ENCODE data around the gene CFAP100. TPM values are rescaled to one million over a fixed set of nuclear protein-coding genes. Genes with fewer than 3 reads are reported as not detected.

The CFAP100 gene
- total and polyA plus RNA-seq, 10 of the 15 experiments (the other 5 are each of a cell fraction or from before 2014, with no cell fraction given), result 0.04 to 0.27 TPM; not detected in 8

- ChIA-PET RAD21 (ENCODE audit: unreplicated experiment) (no interaction called here), SMC1A (ENCODE audit: uncharacterized antibody, unreplicated experiment) (interaction anchor here (0.8 kb wide), 1 partner anchor 45 kb away, joined by 3 read pairs; no protein-coding TSS in a partner anchor), CTCF (no interaction called here), POLR2A (no interaction called here)
- no peaks in the 10 kb centered on the region for H3K4me1 ChIP-seq (ENCODE audit: control insufficient read depth, insufficient read depth, low read length)
- no peaks in the 10 kb centered on the region for H3K36me3 ChIP-seq (ENCODE audit: control insufficient read depth in 2 of 2, insufficient read depth in 2 of 2, low read length in 1 of 2)
- H3K4me2 ChIP-seq (ENCODE audit: control insufficient read depth, insufficient read depth), result no peak overlapping the region
- no peak overlapping the region for H3K4me3 ChIP-seq
- TF ChIP-seq TCF3 (IDR thresholded peaks at IDR 0.05; ENCODE audit: borderline replicate concordance, insufficient read depth, low read depth, low read length), result no peak
- TF ChIP-seq MLLT1 (IDR thresholded peaks at IDR 0.05), result no peak
- no peak for TF ChIP-seq PAX8 (IDR thresholded peaks at IDR 0.05)
- TF ChIP-seq BMI1 (IDR thresholded peaks at IDR 0.05; ENCODE audit: borderline replicate concordance), result no peak
- no peak for TF ChIP-seq RB1 (IDR thresholded peaks at IDR 0.05; ENCODE audit: borderline replicate concordance)
- TF ChIP-seq NR2F1 (conservative IDR thresholded peaks at IDR 0.05), result no peak
- no peak for TF ChIP-seq RAD21 (IDR thresholded peaks at IDR 0.05; ENCODE audit: insufficient read depth, low read depth, low read length)
- no peak for TF ChIP-seq CTCF (IDR thresholded peaks at IDR 0.05 in 2 of 3, conservative IDR thresholded peaks at IDR 0.05 in 1 of 3; ENCODE audit: control insufficient read depth in 2 of 3, extremely low read depth in 1 of 3, insufficient read depth in 1 of 3, low read depth in 3 of 3, low read length in 3 of 3)
- no peak for TF ChIP-seq HSF1 (IDR thresholded peaks at IDR 0.05; ENCODE audit: low read depth, low read length)
- no peak for TF ChIP-seq EZH2 (IDR thresholded peaks at IDR 0.05; ENCODE audit: borderline replicate concordance, control insufficient read depth, low read depth, low read length)
- no peak for TF ChIP-seq GATAD2B (conservative IDR thresholded peaks at IDR 0.05; ENCODE audit: low read depth)
- TF ChIP-seq MEF2B (IDR thresholded peaks at IDR 0.05; ENCODE audit: partially characterized antibody, poor library complexity, severe bottlenecking), result no peak
- TF ChIP-seq SP1 (IDR thresholded peaks at IDR 0.05; ENCODE audit: low read depth, low read length), result no peak
- no peak for TF ChIP-seq NR2C1 (IDR thresholded peaks at IDR 0.05)
- TF ChIP-seq TARDBP (IDR thresholded peaks at IDR 0.05; ENCODE audit: borderline replicate concordance), result no peak
- TF ChIP-seq KAT2A (conservative IDR thresholded peaks at IDR 0.05; ENCODE audit: control insufficient read depth, low read depth, low read length), result no peak
- TF ChIP-seq ASH2L (IDR thresholded peaks at IDR 0.05; ENCODE audit: borderline replicate concordance, low read depth), result no peak
- no peak for TF ChIP-seq CHD2 (IDR thresholded peaks at IDR 0.05; ENCODE audit: borderline replicate concordance, low read depth, low read length)
- TF ChIP-seq MXI1 (IDR thresholded peaks at IDR 0.05; ENCODE audit: low read depth, low read length), result no peak
- TF ChIP-seq CBX5 (IDR thresholded peaks at IDR 0.05; ENCODE audit: low read depth), result no peak
- no peaks in the 10 kb centered on the region for H3K9me3 ChIP-seq (replicated peaks; ENCODE audit: control insufficient read depth, insufficient read depth, low read length)
- H4K20me1 ChIP-seq (ENCODE audit: control insufficient read depth, insufficient read depth), result no peaks in the 10 kb centered on the region
- no peak overlapping the region for H3K9ac ChIP-seq (ENCODE audit: control insufficient read depth, insufficient read depth, low read length)
- peaks cover 0 to 4% of the 10 kb centered on the region in 2 experiments; a peak in 2 of 4 replicates for H3K27me3 ChIP-seq (replicated peaks in 1 of 2; ENCODE audit: control insufficient read depth in 2 of 2, insufficient read depth in 2 of 2, low read length in 1 of 2)
- no peak overlapping the region for H2AFZ ChIP-seq (ENCODE audit: control insufficient read depth, low read depth, low read length)
- intact Hi-C loops (cut with micrococcal nuclease; ENCODE audit: unreplicated experiment), result no loop called here
- ATAC-seq (no peak), DNase-seq (ENCODE audit: low read depth, low spot score) (no peak), FAIRE-seq (no peak)
- H3K79me2 ChIP-seq (ENCODE audit: control insufficient read depth, insufficient read depth, low read length), result no peaks in the 10 kb centered on the region
- in situ Hi-C loops (cut with MboI), result no loop called here
- WGBS (ENCODE audit: insufficient coverage, insufficient replicate concordance, low lambda C conversion rate, missing lambda C conversion rate), result 30% methylated on average over 9 of the region's 9 CpGs
- no peak overlapping the region for H3K27ac ChIP-seq (ENCODE audit: control insufficient read depth, insufficient read depth)
- BruUV-seq (replicated peaks), result no TSS peak
These were observed 44.1 kb upstream of the CFAP100 start for GRCh38 chr3:126350502-126351085.

Data from GM12878 (cell line).